Gastrocnemius medialis (tissue), 4 donors: Measurements from ENCODE around the gene GPSM3. TPM values are rescaled to one million over a fixed set of nuclear protein-coding genes. Genes with fewer than 3 reads are reported as not detected.
A peak's percentile ranks its signal among the peaks of the same experiment; 100 is the strongest.

Source experiments
- ATAC-seq, 2 donors: fragments of 150-250 bp; one replicate each; pipeline ENCODE4 v1.9.1; 2016
- DNase-seq, 2 donors: peaks; one replicate each; pipeline ENCODE4 v3.0.0-alpha.2; 2019
- H3K27ac ChIP-seq, 4 donors: fragments of 200-600 bp; sonication (generic); 1 replicate in 1 of 4; 2 replicates in 3 of 4; pipeline ENCODE4 v1.5.1; 2016 to 2018; ENCODE audit warnings: mild to moderate bottlenecking in 2 of 4, moderate library complexity in 1 of 4
- H3K27me3 ChIP-seq, 3 donors: fragments of 200-600 bp; sonication (generic) in 2 of 3; 1 replicate in 1 of 3; 2 replicates in 2 of 3; pipeline versions ENCODE4 v1.5.1 to v1.6.0; 2016 to 2019; ENCODE audit warnings: mild to moderate bottlenecking in 1 of 3, moderate library complexity in 1 of 3
- H3K36me3 ChIP-seq, 2 donors: fragments of 200-600 bp; sonication (generic) in 1 of 2; one replicate each; pipeline ENCODE4 v1.5.1; 2017 to 2018
- H3K4me1 ChIP-seq, 2 donors: fragments of 200-600 bp; sonication (generic) in 1 of 2; one replicate each; pipeline ENCODE4 v1.5.1; 2016 to 2017; ENCODE audit warnings: mild to moderate bottlenecking in 2 of 2
- H3K4me3 ChIP-seq, 4 donors: fragments of 200-600 bp; sonication (generic) in 3 of 4; 1 replicate in 1 of 4; 2 replicates in 3 of 4; pipeline ENCODE4 v1.5.1; 2016 to 2019; ENCODE audit warnings: mild to moderate bottlenecking in 2 of 4
- H3K9me3 ChIP-seq, 3 donors: fragments of 200-600 bp; sonication (generic) in 2 of 3; 1 replicate in 1 of 3; 2 replicates in 2 of 3; pipeline ENCODE4 v1.5.1; 2016 to 2019
- CTCF ChIP-seq, 5 experiments: fragments of 450-650 bp in 3 of 5; fragments of 200-600 bp in 2 of 5; sonication (generic) in 2 of 5; IDR thresholded peaks in 4 of 5; conservative IDR thresholded peaks in 1 of 5; 1 replicate in 4 of 5; 2 replicates in 1 of 5; pipeline ENCODE4 v1.5.1; 2016 to 2019; ENCODE audit warnings: antibody characterized with exemption in 5 of 5, mild to moderate bottlenecking in 3 of 5, moderate library complexity in 3 of 5
- POLR2A ChIP-seq, 2 donors: fragments of 450-650 bp; IDR thresholded peaks; one replicate each; pipeline ENCODE4 v1.6.1; 2017; ENCODE audit warnings: antibody characterized with exemption in 2 of 2, mild to moderate bottlenecking in 2 of 2, moderate library complexity in 2 of 2
- in situ Hi-C, 4 donors: fragments of 200-750 bp; cut with MboI; loops; one replicate each; pipeline versions ENCODE4 v1.15.0 to v1.8.0; 2017; ENCODE audit warnings: low sequenced_read_pairs in 4 of 4
- intact Hi-C: fragments of 100-400 bp; cut with DNase I; formaldehyde crosslinking; loops from one replicate; pipeline ENCODE4 v1.15.1; 2023; ENCODE audit warnings: low total_unique reads
- total RNA-seq, 4 donors: library from RNA; depleted of rRNA; stranded (reverse); fragments of >200 nt; gene quantifications; one replicate each; pipeline versions ENCODE4 v1.1.0 to v1.2.3, GENCODE V29; 2016

Gene GPSM3
- total RNA-seq, 4 donors from 2014 or later: 2.2 to 2.9 (median 2.3) TPM; not detected in 1

DNA sequence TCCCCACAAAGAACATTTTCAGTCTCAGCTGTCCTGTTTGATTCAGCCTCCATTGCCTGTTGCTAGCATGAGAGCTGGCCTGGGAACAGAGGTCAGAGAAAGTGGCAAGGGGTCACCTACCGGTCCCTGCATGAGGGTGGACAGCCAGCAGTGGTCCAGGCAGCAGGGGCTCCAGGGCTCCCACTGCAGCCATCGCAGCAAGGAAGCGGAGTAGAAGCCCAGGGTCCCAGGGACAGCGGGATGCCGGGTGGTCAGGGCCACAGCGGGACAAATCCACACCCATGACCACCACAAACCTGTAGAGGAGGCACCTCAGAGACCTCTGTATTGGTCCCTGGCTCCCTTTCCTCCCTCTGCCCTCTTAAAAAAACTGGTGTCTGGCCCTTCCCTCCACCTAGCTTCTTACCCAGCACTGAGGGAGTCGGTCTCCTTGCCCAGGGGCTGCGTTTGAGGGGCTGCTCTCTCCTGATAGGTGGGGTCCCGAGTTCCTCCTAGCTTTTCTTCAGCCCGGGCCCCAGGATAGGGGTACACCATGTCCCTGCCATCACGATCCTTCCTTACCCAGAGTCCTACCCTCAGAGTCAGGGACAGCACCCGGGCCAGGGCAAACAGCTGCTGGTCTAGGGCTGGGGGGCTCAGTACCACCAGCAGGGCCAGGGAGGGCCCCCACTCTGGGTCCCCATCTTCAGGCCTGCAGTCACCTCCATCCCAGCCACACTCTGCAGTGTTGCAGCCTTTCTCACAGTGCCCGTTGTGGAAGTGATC, 8.4 kb upstream of the GPSM3 start:
- H3K4me3 ChIP-seq: no peak overlapping the region
- ATAC-seq (no peak), DNase-seq (no peak)
- intact Hi-C loops (no loop called here), in situ Hi-C loops (no loop called here)
- H3K36me3 ChIP-seq: no peaks in the 10 kb centered on the region
- peaks cover 0 to 11% (median 10%) of the 10 kb centered on the region in 3 donors for H3K27me3 ChIP-seq
- H3K27ac ChIP-seq: no peak overlapping the region
- TF ChIP-seq POLR2A (IDR thresholded peaks at IDR 0.05) (no peak), CTCF (IDR thresholded peaks at IDR 0.05 in 4 of 5, conservative IDR thresholded peaks at IDR 0.05 in 1 of 5) (no peak)
- H3K9me3 ChIP-seq: no peaks in the 10 kb centered on the region
- H3K4me1 ChIP-seq: peaks cover 8 to 11% of the 10 kb centered on the region in 2 donors

DNA sequence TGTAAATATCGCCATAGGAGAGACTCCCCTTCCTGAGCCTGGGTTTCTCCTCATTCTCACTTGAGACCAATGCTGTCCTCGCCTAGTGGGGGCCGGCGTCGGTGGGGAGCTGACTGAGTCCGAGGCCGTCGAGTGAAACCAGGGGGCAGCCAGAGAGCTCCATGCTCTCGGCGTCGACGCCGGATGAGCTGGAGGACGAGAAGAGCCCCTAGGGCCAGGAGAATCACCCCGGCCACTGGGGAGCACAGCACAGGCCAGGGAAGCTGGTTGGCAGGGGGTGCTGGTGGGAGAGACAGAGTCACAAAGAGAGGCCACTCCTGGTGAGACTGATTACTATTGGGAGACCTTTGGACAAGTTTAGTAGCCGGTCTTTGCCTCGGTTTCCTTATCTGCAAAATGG, 6.4 kb upstream of the GPSM3 start:
- intact Hi-C loops (loop anchor here (5.0 to 10.0 kb wide), 4 partner anchors 652 to 1484 kb away; partner anchors contain the start of genes ATP6V1G2, BRD2, HSD17B8 and MDC1), in situ Hi-C loops (loop anchor here in 3 of 4 donors (10.0 to 25.0 kb wide), 7 partner anchors 74 to 1587 kb away; partner anchors contain the start of genes BRD2 (in 3 of the 3), HLA-DMA (in 3 of the 3), APOM (in 2 of the 3) and BAG6 (in 2 of the 3))
- Histone ChIP-seq H3K36me3 (no peaks in the 10 kb centered on the region), H3K4me1 (peaks cover 17 to 20% of the 10 kb centered on the region in 2 donors), H3K9me3 (no peaks in the 10 kb centered on the region), H3K4me3 (no peak overlapping the region), H3K27me3 (peaks cover 0 to 11% (median 10%) of the 10 kb centered on the region in 3 donors), H3K27ac (peak overlapping the region in 1 of 4 donors; percentile 98)
- TF ChIP-seq POLR2A (IDR thresholded peaks at IDR 0.05) (no peak), CTCF (IDR thresholded peaks at IDR 0.05 in 4 of 5, conservative IDR thresholded peaks at IDR 0.05 in 1 of 5) (no peak)
- no peak for DNase-seq
- no peak for ATAC-seq

DNA sequence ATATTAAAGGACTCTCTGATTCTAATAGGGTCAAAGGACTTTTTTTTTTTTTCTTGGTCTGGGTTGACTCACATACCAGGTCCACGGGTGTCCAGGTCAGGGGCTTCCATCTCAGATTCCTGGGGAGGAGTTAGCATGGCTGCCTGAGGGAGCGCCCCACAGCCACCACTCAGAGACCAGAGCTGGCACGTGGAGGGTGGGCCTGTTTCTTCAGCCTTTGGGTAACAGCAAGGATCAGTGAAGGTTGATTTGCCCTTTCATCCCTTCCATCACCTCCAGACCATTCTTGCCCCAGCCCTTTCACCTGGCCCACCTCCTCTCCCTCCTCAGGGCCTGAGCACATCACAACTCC, 5.9 kb upstream of the GPSM3 start:
- no peak overlapping the region for H3K4me3 ChIP-seq
- TF ChIP-seq POLR2A (IDR thresholded peaks at IDR 0.05): no peak
- TF ChIP-seq CTCF (IDR thresholded peaks at IDR 0.05 in 4 of 5, conservative IDR thresholded peaks at IDR 0.05 in 1 of 5): no peak
- H3K4me1 ChIP-seq: peaks cover 17 to 20% of the 10 kb centered on the region in 2 donors
- ATAC-seq (no peak), DNase-seq (no peak)
- H3K36me3 ChIP-seq: no peaks in the 10 kb centered on the region
- no peaks in the 10 kb centered on the region for H3K9me3 ChIP-seq
- intact Hi-C loops (loop anchor here (5.0 to 10.0 kb wide), 4 partner anchors 651 to 1484 kb away; partner anchors contain the start of genes ATP6V1G2, BRD2, HSD17B8 and MDC1), in situ Hi-C loops (loop anchor here in 3 of 4 donors (10.0 to 25.0 kb wide), 7 partner anchors 74 to 1586 kb away; partner anchors contain the start of genes BRD2 (in 3 of the 3), HLA-DMA (in 3 of the 3), APOM (in 2 of the 3) and BAG6 (in 2 of the 3))
- H3K27me3 ChIP-seq: peaks cover 0 to 11% (median 10%) of the 10 kb centered on the region in 3 donors
- peak overlapping the region in 3 of 4 donors; percentile 35 to 98 (median 40) for H3K27ac ChIP-seq

GRCh38 chr6:32196682-32197616, 4.5 kb upstream of the GPSM3 start:
- intact Hi-C loops: loop anchor here (5.0 to 10.0 kb wide), 4 partner anchors 650 to 1482 kb away; partner anchors contain the start of genes ATP6V1G2, BRD2, HSD17B8 and MDC1
- in situ Hi-C loops: loop anchor here in 3 of 4 donors (10.0 to 25.0 kb wide), 7 partner anchors 72 to 1585 kb away; partner anchors contain the start of genes BRD2 (in 3 of the 3), HLA-DMA (in 3 of the 3), APOM (in 2 of the 3) and BAG6 (in 2 of the 3)
- H3K4me1 ChIP-seq: peaks cover 20 to 26% of the 10 kb centered on the region in 2 donors
- no peak for DNase-seq
- H3K4me3 ChIP-seq: peak overlapping the region; percentile 67 to 86 (median 71)
- H3K27ac ChIP-seq: peak overlapping the region; percentile 91 to 98 (median 96)
- no peaks in the 10 kb centered on the region for H3K36me3 ChIP-seq
- H3K9me3 ChIP-seq: no peaks in the 10 kb centered on the region
- TF ChIP-seq CTCF (IDR thresholded peaks at IDR 0.05 in 4 of 5, conservative IDR thresholded peaks at IDR 0.05 in 1 of 5): no peak
- no peak for TF ChIP-seq POLR2A (IDR thresholded peaks at IDR 0.05)
- ATAC-seq: no peak
- H3K27me3 ChIP-seq: peaks cover 0 to 5% (median 2%) of the 10 kb centered on the region in 3 donors
